HEK293 (cell line): ENCODE measurements around the gene AFAP1L2.

ENCODE experiments used
- FEZF1 ChIP-seq: fragments of 450-650 bp; formaldehyde crosslinking; IDR thresholded peaks from 2 replicates; pipeline ENCODE4 v1.5.1; 2016; ENCODE audit warnings: missing biosample characterization, missing genetic modification characterization
- GLI2 ChIP-seq: fragments of 450-650 bp; formaldehyde crosslinking; IDR thresholded peaks from 2 replicates; pipeline ENCODE4; 2017; ENCODE audit warnings: missing biosample characterization, missing genetic modification characterization, low read depth, borderline replicate concordance
- OSR2 ChIP-seq: fragments of 450-650 bp; formaldehyde crosslinking; IDR thresholded peaks from 2 replicates; pipeline ENCODE4 v1.5.1; 2016; ENCODE audit warnings: missing biosample characterization, missing genetic modification characterization
- OVOL3 ChIP-seq: fragments of 450-650 bp; formaldehyde crosslinking; IDR thresholded peaks from 2 replicates; pipeline ENCODE4 v1.5.1; 2016; ENCODE audit warnings: missing biosample characterization, missing genetic modification characterization
- REPIN1 ChIP-seq: fragments of 450-650 bp; formaldehyde crosslinking; IDR thresholded peaks from 2 replicates; pipeline ENCODE4 v1.5.1; 2017; ENCODE audit warnings: missing biosample characterization, missing genetic modification characterization, low read depth
- SCRT2 ChIP-seq: fragments of 450-650 bp; formaldehyde crosslinking; IDR thresholded peaks from 2 replicates; pipeline ENCODE4 v1.5.1; 2016; ENCODE audit warnings: missing biosample characterization, missing genetic modification characterization
- TCF7L2 ChIP-seq: IDR thresholded peaks from 2 replicates; pipeline ENCODE4 v1.6.1; 2011; ENCODE audit warnings: low read depth, mild to moderate bottlenecking, inconsistent platforms, low read length, moderate library complexity, borderline replicate concordance
- TRIM28 ChIP-seq: IDR thresholded peaks from 2 replicates; pipeline ENCODE4 v1.6.1; 2011; ENCODE audit warnings: low read length, control low read depth, borderline replicate concordance
- WT1 ChIP-seq: fragments of 450-650 bp; formaldehyde crosslinking; IDR thresholded peaks from 2 replicates; pipeline ENCODE4 v1.5.1; 2016; ENCODE audit warnings: missing biosample characterization, missing genetic modification characterization
- ZBTB48 ChIP-seq: fragments of 450-650 bp; formaldehyde crosslinking; IDR thresholded peaks from 2 replicates; pipeline ENCODE4 v1.5.1; 2016; ENCODE audit warnings: missing biosample characterization, missing genetic modification characterization
- ZBTB7A ChIP-seq: fragments of 450-650 bp; formaldehyde crosslinking; IDR thresholded peaks from 2 replicates; pipeline ENCODE4 v1.5.1; 2016; ENCODE audit warnings: low read depth, missing biosample characterization, missing genetic modification characterization
- ZNF274 ChIP-seq, 2 experiments: fragments of 200-500 bp in 1 of 2; fragments of 450-650 bp in 1 of 2; sonication (Bioruptor generic) in 1 of 2; formaldehyde crosslinking in 1 of 2; IDR thresholded peaks; 2 replicates each; pipeline versions ENCODE4 v1.5.1 to v1.6.1; 2014 to 2016; ENCODE audit warnings: borderline replicate concordance in 1 of 2, inconsistent platforms in 1 of 2, low read length in 1 of 2, missing biosample characterization in 1 of 2, missing genetic modification characterization in 1 of 2
- ZNF510 ChIP-seq: fragments of 450-650 bp; formaldehyde crosslinking; IDR thresholded peaks from 2 replicates; pipeline ENCODE4 v1.5.1; 2018; ENCODE audit warnings: mild to moderate bottlenecking, missing genetic modification characterization, missing biosample characterization; ENCODE audit not compliant: insufficient replicate concordance
- ZNF626 ChIP-seq: fragments of 450-650 bp; sonication (Bioruptor Pico); formaldehyde crosslinking; IDR thresholded peaks from 2 replicates; pipeline ENCODE4 v1.5.1; 2018; ENCODE audit warnings: missing biosample characterization, missing genetic modification characterization, inconsistent platforms
- TF ChIP-seq, protein P1 (sequence below): fragments of 450-650 bp; formaldehyde crosslinking; IDR thresholded peaks from 2 replicates; pipeline ENCODE4 v1.5.1; 2016; ENCODE audit warnings: missing biosample characterization, missing genetic modification characterization
- TF ChIP-seq, protein P2 (sequence below): sonication (generic); formaldehyde crosslinking; IDR thresholded peaks from 2 replicates; pipeline ENCODE4 v1.8.1; 2022; ENCODE audit warnings: mild to moderate bottlenecking, moderate library complexity, missing genetic modification reagents
- TF ChIP-seq, protein P3 (sequence below): IDR thresholded peaks from 2 replicates; pipeline ENCODE4 v1.6.1; 2011; ENCODE audit warnings: mild to moderate bottlenecking, low read depth, low read length, borderline replicate concordance
- TF ChIP-seq, protein P4 (sequence below): fragments of 450-650 bp; formaldehyde crosslinking; optimal IDR thresholded peaks from 2 replicates; pipeline ENCODE3; 2016; ENCODE audit warnings: missing biosample characterization, mild to moderate bottlenecking, missing genetic modification characterization
- TF ChIP-seq, protein P5 (sequence below): fragments of 450-650 bp; formaldehyde crosslinking; conservative IDR thresholded peaks from 2 replicates; pipeline ENCODE4 v1.5.1; 2016; ENCODE audit warnings: low read depth, missing biosample characterization, missing genetic modification characterization
- TF ChIP-seq, protein P6 (sequence below): fragments of 450-650 bp; formaldehyde crosslinking; IDR thresholded peaks from 2 replicates; pipeline ENCODE4 v1.5.1; 2016; ENCODE audit warnings: missing biosample characterization, missing genetic modification characterization
- TF ChIP-seq, protein P7 (sequence below): fragments of 450-650 bp; formaldehyde crosslinking; IDR thresholded peaks from 2 replicates; pipeline ENCODE4 v1.5.1; 2016; ENCODE audit warnings: missing biosample characterization, missing genetic modification characterization

AFAP1L2 gene

DNA sequence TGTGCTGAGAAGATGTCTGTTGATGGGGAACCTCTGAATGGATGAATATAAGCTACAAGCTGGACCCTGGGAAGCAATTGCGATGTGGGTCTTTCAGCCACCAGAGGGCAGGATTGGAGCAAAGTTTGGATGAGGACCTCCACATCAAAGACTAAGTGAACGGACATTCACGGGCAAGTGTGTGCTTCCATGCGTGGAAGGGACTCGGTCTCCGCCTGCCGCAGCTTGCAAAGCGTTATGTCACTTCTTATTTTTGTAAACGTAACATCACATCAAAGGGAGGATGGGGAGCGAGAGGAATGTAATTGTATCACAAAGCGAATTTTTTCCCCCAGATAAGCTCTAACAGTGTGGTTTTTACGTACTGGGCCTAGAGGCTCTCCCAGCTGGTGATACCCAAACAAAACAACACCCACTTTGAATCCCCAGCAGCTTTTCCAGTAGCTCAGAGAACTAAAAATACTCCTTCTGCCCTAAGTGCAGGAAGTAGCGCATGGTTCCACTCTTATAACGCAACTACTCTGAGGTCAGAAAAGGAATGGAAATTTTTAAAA lies 100.2 kb downstream of the AFAP1L2 start (continued):
- no peak for TF ChIP-seq OVOL3
- TF ChIP-seq GLI2 (tag by site-specific recombination) = no peak
- TF ChIP-seq SCRT2 = 0 out of 2 replicates have a peak, but pooled peaks have one; percentile 11
- TF ChIP-seq, protein P1, sequence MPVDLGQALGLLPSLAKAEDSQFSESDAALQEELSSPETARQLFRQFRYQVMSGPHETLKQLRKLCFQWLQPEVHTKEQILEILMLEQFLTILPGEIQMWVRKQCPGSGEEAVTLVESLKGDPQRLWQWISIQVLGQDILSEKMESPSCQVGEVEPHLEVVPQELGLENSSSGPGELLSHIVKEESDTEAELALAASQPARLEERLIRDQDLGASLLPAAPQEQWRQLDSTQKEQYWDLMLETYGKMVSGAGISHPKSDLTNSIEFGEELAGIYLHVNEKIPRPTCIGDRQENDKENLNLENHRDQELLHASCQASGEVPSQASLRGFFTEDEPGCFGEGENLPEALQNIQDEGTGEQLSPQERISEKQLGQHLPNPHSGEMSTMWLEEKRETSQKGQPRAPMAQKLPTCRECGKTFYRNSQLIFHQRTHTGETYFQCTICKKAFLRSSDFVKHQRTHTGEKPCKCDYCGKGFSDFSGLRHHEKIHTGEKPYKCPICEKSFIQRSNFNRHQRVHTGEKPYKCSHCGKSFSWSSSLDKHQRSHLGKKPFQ (tag by site-specific recombination) = no peak
- TF ChIP-seq, protein P2, sequence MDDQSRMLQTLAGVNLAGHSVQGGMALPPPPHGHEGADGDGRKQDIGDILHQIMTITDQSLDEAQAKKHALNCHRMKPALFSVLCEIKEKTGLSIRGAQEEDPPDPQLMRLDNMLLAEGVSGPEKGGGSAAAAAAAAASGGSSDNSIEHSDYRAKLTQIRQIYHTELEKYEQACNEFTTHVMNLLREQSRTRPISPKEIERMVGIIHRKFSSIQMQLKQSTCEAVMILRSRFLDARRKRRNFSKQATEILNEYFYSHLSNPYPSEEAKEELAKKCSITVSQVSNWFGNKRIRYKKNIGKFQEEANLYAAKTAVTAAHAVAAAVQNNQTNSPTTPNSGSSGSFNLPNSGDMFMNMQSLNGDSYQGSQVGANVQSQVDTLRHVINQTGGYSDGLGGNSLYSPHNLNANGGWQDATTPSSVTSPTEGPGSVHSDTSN (CRISPR knock-in tag) = no peak
- TF ChIP-seq ZNF626 (tag by site-specific recombination) = no peak
- TF ChIP-seq ZBTB7A (tag by site-specific recombination) = no peak
- peak; percentile 66; the same call in 1 of the 2 replicates for TF ChIP-seq TCF7L2
- TF ChIP-seq, protein P3, sequence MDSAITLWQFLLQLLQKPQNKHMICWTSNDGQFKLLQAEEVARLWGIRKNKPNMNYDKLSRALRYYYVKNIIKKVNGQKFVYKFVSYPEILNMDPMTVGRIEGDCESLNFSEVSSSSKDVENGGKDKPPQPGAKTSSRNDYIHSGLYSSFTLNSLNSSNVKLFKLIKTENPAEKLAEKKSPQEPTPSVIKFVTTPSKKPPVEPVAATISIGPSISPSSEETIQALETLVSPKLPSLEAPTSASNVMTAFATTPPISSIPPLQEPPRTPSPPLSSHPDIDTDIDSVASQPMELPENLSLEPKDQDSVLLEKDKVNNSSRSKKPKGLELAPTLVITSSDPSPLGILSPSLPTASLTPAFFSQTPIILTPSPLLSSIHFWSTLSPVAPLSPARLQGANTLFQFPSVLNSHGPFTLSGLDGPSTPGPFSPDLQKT = no peak
- 0 out of 2 replicates have a peak, but pooled peaks have one; percentile 22 for TF ChIP-seq ZBTB48 (tag by site-specific recombination)
- TF ChIP-seq ZNF510 = no peak
- TF ChIP-seq REPIN1 = no peak
- no peak for TF ChIP-seq TRIM28
- TF ChIP-seq OSR2 (tag by site-specific recombination) = peak; percentile 34; the same call in 1 of the 2 replicates
- TF ChIP-seq, protein P4, sequence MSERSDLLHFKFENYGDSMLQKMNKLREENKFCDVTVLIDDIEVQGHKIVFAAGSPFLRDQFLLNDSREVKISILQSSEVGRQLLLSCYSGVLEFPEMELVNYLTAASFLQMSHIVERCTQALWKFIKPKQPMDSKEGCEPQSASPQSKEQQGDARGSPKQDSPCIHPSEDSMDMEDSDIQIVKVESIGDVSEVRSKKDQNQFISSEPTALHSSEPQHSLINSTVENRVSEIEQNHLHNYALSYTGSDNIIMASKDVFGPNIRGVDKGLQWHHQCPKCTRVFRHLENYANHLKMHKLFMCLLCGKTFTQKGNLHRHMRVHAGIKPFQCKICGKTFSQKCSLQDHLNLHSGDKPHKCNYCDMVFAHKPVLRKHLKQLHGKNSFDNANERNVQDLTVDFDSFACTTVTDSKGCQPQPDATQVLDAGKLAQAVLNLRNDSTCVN (tag by site-specific recombination) = no peak
- TF ChIP-seq, protein P5, sequence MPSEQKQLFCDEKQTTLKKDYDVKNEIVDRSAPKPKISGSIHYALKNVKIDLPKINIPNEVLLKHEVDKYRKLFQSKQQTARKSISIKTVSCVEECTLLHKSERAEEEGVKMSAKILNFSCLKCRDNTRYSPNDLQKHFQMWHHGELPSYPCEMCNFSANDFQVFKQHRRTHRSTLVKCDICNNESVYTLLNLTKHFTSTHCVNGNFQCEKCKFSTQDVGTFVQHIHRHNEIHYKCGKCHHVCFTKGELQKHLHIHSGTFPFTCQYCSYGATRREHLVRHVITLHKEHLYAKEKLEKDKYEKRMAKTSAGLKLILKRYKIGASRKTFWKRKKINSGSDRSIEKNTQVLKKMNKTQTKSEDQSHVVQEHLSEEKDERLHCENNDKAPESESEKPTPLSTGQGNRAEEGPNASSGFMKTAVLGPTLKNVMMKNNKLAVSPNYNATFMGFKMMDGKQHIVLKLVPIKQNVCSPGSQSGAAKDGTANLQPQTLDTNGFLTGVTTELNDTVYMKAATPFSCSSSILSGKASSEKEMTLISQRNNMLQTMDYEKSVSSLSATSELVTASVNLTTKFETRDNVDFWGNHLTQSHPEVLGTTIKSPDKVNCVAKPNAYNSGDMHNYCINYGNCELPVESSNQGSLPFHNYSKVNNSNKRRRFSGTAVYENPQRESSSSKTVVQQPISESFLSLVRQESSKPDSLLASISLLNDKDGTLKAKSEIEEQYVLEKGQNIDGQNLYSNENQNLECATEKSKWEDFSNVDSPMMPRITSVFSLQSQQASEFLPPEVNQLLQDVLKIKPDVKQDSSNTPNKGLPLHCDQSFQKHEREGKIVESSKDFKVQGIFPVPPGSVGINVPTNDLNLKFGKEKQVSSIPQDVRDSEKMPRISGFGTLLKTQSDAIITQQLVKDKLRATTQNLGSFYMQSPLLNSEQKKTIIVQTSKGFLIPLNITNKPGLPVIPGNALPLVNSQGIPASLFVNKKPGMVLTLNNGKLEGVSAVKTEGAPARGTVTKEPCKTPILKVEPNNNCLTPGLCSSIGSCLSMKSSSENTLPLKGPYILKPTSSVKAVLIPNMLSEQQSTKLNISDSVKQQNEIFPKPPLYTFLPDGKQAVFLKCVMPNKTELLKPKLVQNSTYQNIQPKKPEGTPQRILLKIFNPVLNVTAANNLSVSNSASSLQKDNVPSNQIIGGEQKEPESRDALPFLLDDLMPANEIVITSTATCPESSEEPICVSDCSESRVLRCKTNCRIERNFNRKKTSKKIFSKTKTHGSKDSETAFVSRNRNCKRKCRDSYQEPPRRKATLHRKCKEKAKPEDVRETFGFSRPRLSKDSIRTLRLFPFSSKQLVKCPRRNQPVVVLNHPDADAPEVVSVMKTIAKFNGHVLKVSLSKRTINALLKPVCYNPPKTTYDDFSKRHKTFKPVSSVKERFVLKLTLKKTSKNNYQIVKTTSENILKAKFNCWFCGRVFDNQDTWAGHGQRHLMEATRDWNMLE (tag by site-specific recombination) = no peak
- TF ChIP-seq ZNF274 (IDR thresholded peaks at IDR 0.05; ENCODE audit: low read length) = no peak
- no peak for TF ChIP-seq ZNF274 (tag by site-specific recombination; IDR thresholded peaks at IDR 0.05; ENCODE audit: borderline replicate concordance)
- TF ChIP-seq WT1 = no peak
- TF ChIP-seq, protein P6, sequence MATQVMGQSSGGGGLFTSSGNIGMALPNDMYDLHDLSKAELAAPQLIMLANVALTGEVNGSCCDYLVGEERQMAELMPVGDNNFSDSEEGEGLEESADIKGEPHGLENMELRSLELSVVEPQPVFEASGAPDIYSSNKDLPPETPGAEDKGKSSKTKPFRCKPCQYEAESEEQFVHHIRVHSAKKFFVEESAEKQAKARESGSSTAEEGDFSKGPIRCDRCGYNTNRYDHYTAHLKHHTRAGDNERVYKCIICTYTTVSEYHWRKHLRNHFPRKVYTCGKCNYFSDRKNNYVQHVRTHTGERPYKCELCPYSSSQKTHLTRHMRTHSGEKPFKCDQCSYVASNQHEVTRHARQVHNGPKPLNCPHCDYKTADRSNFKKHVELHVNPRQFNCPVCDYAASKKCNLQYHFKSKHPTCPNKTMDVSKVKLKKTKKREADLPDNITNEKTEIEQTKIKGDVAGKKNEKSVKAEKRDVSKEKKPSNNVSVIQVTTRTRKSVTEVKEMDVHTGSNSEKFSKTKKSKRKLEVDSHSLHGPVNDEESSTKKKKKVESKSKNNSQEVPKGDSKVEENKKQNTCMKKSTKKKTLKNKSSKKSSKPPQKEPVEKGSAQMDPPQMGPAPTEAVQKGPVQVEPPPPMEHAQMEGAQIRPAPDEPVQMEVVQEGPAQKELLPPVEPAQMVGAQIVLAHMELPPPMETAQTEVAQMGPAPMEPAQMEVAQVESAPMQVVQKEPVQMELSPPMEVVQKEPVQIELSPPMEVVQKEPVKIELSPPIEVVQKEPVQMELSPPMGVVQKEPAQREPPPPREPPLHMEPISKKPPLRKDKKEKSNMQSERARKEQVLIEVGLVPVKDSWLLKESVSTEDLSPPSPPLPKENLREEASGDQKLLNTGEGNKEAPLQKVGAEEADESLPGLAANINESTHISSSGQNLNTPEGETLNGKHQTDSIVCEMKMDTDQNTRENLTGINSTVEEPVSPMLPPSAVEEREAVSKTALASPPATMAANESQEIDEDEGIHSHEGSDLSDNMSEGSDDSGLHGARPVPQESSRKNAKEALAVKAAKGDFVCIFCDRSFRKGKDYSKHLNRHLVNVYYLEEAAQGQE (tag by site-specific recombination) = no peak
- TF ChIP-seq, protein P7, sequence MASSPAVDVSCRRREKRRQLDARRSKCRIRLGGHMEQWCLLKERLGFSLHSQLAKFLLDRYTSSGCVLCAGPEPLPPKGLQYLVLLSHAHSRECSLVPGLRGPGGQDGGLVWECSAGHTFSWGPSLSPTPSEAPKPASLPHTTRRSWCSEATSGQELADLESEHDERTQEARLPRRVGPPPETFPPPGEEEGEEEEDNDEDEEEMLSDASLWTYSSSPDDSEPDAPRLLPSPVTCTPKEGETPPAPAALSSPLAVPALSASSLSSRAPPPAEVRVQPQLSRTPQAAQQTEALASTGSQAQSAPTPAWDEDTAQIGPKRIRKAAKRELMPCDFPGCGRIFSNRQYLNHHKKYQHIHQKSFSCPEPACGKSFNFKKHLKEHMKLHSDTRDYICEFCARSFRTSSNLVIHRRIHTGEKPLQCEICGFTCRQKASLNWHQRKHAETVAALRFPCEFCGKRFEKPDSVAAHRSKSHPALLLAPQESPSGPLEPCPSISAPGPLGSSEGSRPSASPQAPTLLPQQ (tag by site-specific recombination) = peak; percentile 58
- TF ChIP-seq FEZF1 (tag by site-specific recombination) = no peak
